Stimulated activated CD8-positive, alpha-beta memory T cell treated with anti-CD3 and anti-CD28 coated beads, Interleukin-2, amount 100 ng/mL, for 48 hours (primary cell): ENCODE results near the gene SEL1L3.

Experiments used
- DNase-seq, 2 donors: peaks; one replicate each; pipeline ENCODE4 v3.0.0-alpha.2; 2020; ENCODE audit warnings: low read depth in 2 of 2

The SEL1L3 gene

DNA sequence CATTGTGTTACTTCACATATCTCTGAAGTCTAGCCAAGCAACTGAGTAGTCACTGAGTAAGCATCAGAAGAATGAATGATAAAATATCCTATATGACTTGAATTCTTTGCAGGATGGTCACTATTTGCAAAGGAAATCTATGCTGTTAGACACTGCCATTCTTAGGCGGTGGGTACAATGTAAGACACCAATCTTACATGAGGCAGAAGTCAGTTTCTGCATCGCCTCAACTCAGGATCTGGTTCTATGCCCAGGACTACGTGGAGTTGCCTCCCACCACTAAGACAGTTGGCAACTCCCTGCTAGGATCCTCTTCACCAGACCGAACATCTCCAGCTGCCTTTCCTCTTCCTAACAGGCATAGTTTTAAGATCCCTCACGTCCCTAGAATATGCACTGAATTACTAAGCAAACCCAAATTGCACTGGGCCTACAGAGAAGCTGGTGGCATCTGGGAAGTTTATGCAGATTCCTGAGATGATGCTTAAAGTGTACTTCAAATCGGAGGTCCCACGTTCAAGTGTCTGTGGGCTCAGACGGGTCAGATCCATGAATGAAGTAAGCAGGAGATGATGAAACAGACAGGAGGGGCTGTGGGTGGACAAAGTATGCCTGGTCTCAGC, 45.6 kb downstream of the SEL1L3 start:
- DNase-seq, result no peak

DNA sequence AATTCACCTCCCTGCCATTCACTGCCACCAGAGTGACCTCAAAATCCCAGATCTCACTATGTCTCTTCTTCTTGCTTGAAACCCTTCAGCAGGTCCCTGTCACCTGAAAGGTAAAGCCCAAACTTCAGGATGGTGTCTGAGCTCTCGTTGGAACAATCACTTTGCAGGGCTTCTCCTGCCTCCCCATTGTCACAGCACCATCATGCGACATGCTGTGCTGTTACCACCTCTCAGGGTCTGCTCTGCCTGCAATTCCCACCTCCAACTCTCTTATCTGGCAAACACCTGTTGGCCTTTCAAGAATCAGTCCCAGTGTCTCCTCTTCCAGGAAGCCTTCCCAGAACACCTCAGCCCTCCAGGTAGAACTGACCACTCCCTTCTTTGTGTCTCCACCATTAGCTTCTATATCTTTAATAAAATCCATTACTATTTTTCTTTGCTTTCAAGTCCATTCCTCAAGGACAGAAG, 46.2 kb downstream of the SEL1L3 start:
- DNase-seq, result no peak

DNA sequence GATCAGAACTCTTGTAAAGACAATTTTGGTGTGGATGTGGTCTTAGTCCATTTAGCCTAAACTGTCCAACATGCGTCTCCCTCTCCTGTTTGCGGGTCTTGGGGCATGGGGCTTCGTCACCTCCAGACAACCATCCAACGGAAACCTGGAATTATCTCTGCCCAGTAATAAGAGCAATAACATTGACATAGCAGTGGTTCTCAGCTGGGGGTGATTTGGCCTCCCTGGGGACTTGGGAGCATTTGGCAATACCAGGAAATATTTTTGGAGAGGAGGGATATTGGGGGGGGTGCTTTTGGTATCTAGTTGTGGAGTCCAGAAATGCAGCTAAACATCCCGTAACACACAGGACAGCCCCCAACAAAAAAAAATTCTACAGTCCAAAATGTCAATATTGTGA, 47.2 kb downstream of the SEL1L3 start:
- DNase-seq, result no peak

DNA sequence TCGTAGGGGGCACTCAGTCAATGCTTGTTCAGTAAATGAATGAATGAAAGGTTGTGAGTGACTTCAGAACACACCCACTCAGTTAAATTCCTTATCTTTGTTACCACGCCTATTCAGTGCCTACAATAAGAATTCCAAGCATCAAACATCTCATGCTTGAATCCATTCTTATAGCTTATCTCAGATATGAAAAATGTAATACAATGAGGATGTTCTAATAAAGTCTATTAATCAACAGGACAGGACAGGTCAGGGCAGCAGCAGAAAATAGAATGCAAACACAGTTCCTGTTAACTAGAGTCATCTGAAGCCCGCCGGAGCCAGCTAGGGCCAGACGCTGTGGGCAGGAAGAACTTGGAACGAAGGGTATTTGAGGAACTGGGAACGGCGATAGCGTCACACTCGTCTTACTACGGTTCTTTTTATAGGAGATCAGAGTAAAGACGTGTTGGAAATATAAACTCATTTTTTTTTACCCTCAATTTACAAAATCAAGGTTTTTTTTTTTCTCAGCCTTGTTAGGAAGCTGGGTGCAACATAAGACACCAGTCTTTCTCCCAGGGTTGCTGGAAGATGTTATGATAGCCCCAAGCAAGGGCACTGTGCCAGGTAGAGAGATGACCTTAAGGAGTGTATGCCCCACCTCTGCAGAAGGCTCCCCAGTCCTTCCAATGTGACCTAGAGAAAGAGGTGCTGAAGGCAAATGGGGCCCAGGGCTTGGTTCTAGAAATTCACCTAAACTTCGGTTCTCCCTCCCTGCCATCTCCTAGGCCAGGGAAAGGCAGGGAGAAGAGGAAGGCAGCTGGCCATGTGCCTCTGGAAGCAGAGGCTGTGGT, 48.3 kb downstream of the SEL1L3 start:
- DNase-seq, result no peak

DNA sequence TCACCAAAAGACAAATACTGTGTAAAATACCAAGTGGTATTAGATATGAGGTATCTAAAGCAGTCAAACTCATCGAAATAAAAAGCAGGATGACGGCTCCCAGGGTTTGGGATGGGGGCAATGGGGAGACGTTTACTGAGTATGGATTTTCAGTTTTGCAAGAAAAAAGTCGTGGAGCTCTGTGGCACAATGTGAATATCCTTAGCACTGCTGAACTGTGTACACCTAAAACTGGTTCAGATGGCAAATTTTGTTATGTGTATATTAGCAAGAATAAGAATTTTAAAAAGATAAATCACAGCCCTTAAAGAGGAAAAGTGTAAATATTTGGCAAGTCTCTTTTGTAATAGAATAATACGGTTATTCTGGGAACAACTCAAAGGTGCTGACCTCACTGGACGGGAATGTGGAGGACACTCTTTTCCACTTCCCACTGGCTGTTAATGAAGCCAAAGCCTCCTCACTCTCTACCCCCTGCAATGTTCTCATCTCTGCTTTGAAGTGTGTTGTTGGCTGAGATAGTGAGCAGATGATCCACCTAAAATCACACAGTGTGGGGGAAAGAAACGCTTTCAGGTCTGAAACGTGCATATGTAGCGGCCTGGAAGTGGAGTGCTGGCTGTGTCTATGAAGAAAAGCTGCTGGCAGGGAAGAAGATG, 49.2 kb downstream of the SEL1L3 start:
- DNase-seq, result no peak

DNA sequence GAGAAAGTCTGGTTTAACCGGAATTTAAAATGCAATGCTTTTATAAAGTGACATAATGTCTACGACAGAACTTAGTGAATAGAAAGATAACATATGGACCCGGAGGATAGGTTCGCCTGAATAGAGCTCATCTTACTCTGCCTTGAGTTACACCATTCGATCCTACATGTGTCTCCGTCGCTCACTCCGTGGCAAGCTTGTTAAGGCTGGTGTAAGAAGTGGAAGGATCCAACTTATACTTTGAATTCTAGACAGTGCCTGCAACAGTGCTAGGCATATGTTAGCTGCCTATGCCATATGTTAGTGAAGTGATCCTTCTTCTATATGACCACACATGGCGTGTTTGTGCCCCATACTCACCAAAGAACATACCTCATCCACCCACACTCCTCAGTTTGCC, 50.9 kb downstream of the SEL1L3 start:
- DNase-seq, result no peak

DNA sequence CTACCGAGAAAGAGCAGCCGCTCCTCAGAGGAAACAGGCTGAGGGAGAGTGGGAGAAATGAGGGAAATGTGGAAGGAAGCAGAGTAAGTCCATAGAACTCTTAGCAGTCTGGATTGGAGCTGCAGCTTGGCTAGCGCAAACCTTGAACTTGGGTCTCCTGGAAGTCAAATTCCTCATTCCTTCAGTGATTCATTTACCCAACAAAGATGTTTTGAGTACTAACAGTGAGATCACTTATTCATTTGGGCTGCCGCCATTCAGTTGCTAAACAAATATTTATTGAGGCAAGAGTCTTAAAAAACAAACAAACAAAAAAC, 51.5 kb downstream of the SEL1L3 start:
- DNase-seq, result no peak

DNA sequence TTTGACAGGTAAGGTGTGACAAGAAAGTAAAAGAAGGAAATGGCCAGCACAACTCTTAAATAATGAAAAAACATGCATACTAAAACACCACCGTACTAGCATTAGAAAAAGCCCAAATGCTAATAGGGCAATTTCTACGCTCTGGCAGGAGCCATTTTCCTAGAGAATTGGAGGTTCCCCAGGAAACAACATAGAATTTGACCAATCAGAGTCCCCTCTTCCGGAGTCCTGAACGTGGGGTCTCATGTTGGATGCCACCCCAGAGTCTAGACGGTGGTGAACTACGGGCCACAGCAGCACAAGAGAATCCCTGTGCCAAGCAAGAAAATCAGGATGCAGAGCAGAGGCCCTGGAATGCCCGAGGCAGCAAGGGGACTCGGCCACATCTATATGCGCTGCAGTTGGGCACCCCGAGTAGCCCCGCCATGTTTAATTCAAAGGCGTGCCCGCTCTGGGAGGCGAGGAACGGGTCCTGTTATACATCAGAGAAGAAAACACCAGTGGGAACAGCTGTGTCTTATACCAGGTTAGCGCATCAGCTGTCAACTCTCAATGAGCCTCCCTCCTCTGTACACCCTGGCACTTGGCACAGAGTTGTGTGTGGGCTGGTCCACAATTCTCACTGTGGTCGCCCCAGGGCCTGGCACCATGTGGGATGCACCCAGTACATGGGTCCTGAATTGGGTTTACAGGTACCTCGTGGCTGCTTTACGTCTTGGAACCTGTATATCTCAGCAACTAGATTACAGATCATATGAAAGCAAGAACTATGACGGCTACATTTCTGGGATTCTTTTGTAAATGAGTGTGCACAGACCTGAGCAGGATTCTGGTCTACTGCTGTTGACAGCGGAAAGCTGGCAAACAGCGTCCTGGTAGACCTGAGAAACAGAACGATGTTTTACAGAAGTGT, 52.1 kb downstream of the SEL1L3 start:
- no peak for DNase-seq

DNA sequence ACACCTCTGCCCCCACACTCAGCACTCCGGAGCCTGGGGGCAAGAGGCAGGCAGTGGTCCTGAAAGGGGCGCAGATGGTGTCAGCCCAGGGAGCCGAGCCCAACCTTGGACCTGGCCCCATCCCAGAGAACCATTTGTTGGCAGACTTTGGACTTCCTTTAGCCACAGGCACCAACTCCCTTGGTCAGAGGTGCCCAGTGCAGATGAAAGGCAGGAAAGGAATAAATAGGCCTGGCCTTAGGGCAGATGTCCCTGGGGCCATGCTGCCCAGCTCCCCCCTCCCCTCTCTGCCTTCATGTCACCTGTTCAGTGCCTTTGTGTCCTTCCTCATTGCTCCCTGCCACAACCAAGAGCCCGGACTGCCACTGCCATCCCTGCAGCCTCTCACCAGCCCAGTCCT, 52.8 kb downstream of the SEL1L3 start:
- DNase-seq, result no peak

DNA sequence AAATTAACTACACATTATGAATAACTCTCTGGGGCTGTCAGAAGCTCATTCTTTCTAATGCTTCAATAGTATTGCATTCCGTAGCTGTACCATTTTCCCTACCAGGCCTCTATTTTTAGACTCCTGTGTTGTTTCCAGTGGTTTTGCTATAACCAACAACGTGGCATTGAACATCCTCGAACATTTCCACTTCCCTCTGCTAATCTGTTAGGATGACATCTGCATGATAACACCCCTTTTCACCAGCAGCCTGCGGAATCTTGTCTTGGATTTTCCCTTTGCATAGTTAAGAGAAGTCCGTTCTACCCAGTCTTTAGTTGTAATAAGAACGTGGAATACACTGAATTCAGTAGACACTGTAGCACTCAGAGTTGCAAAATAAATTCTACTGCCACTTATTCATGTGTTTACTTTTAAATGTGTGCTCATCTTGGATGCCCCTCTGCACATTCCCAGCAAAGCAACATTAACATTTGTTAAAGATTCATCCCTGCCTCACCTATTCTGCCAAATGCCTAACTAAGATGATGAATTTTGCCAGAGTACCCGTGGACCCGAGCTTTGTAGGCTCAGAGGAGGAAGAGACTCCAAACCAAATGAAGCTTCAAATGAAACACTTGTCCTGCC, 55.6 kb downstream of the SEL1L3 start:
- no peak for DNase-seq

DNA sequence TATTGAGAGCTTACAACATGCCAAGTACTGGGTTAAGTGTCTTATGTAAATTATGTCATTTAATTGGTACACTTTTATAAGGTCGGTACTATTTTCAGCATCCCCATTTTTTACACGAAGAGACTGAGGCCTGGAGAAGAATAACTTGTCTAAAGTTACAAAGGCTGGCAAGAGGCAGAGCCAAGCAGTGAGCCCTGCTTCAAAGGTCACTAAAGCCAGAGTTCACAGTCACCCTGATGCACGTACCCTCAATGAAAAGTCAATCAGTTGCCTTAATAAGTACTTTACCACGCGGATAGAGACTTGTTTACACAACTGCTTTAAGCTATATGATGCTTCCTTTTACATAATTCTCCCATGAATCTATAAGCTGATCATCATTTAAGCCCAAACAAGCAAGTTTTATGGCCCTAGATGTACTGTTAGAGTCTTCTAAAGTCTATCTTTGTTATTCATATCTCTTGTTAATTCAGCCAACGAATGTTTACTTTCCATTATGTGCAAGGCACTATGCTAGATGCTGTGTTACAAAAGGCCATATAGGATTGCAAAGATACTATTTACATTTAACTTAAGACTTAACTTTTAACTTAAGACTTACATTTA, 57.4 kb downstream of the SEL1L3 start:
- DNase-seq, result no peak

DNA sequence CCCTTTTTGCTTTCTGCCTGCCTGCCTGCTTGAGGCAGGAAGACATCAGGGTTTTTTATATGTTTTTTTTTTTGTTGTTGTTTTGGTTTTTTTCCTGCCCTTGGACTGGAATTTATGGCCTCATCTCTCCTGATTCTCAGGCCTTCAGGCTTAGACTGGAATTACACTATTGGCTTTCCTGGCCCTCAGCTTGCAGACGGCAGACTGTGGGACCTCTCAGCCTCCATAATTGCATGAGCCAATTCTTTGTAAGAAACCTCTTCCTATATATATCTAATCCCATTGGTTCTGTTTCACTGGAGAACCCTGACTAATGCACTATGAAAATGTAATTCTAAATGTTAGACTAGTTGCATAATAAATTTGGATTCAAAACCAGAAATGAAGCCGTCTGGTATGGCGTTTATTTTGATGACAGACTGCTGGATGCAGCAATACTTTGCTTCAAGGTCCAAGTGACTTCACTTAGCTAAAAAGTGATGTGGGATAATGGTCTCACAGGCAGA, 59.0 kb downstream of the SEL1L3 start:
- DNase-seq, result no peak

DNA sequence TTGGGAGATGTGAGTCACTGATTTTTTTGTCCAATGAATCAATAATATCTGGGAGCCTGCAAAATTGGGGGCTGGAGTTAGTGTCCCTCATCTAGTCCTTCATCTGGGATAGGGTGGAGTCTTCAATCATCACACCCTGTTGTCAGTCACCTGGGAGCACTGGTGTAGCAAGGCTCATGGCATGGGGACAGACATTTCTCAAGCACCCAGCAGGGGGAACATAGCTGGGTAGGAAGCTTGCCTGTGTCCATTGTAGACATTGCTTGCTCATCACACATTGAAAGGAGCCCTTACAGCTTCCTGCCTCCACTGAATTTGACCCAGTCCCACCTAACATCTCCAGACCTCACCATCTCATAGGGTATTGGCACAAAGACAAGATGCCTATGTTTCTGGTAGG, 61.2 kb downstream of the SEL1L3 start:
- DNase-seq, result no peak

DNA sequence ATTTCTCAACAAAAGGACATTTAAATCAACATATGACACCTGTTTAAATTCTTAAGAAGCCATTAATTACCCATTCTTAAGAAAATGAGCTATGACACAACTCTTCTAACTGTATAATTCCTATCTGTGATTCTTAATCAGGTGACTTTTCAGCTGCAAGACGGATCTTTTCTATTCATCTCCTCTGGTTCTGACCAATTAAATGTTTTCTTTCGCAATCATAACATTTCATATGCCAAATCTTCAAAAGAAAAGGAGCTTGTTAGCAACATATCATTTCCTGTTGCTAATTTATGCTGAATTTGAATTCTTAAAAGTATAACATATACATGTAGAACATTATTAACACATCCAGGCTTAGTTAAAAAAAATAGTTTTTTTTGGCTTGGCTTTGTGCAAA, 62.5 kb downstream of the SEL1L3 start:
- DNase-seq, result no peak

DNA sequence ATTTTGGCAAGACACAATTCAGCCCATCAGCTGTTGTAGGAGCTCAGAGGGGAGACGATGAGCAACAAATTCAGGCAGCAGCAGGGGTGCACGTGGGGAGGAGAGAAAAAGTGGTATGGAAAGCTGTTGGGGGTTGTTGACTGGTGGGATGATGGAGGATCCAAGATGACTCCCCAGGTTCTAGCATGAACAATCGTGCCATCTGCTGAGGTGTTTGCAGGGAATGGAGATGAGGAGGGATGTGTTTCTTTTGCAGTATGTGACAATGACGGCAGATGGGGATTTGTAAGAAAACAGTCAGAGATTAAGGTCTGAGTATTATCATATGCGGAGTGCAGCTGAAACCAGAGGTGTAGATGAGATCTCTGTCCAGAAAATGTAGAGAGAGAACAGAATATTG, 63.3 kb downstream of the SEL1L3 start:
- no peak for DNase-seq

DNA sequence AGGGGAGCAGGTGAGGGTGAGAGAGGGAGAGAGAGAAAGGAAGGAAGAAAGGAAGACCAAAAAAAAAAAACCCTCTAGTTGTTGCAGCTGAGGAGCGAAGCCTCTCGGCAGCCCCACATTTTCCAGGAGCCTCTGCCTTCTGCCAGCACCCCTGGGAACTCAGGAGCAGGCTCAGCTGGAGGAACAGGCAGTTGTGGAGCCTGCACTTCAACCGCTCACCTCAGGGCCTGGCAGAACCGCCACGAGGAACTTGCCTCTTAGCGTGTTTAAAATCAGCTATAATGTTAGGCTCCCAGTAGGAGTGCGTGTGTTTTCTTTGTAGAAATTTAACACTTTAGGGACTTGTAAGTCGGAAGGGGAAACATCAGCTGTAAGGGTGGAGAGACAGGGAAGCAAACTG, 65.7 kb downstream of the SEL1L3 start:
- DNase-seq, result no peak

DNA sequence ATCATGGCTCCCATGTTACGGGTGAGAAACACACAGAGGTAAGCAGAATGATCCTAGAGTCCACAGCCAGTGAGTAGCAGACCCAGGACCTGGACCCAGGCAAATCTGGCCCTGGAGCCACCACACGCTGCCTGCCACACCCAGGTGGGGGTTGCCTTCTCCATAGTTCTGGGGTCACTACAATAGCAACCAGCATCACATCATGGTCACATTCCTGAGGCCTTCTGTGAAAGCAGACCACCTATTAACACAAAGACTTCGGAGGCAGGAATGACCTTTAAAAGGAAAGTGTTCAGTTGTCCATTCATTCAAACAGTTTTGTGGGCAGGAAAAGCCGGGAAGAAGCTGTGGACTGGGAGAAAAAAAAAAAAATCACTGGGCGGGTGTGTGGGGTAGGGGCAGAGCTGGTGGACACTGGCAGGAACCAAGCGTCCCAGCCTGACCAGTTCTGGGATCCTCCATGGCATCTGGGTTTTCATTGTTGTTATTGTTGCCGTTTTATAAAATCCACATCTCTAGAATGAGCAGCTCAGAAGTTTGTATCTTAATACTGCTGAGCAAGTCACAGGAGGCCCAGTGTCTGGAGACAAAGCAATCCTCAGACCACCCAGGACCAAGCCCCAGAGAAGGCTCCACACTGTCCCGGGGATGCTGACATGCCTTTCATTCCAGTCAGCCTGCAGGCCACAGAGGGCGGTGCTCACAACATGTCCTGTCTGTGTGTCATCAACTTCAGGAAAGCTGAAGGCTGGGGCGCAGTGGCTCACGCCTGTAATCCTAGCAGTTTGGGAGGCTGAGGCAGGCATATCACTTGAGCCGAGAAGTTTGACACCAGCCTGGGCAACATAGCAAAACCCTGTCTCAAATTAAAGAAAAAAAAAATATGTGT, 67.0 kb downstream of the SEL1L3 start:
- DNase-seq, result no peak

DNA sequence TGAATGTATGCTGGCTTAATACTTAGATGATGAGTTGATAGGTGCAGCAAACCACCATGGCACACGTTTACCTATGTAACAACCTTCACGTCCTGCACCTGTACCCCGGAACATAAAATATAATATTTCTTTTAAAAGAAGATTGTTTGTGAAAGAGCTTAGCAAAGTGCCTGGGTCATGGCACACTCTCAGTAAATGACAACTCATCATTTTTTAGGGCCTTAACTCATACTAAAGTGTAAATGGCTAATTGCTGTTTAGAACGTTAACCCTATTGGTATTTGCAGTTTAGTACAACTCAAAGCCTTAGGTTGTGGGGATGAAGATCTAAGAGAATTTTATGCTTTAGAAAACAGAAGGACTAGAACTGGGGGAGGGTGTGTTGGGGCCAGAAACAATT, 67.7 kb downstream of the SEL1L3 start:
- no peak for DNase-seq

DNA sequence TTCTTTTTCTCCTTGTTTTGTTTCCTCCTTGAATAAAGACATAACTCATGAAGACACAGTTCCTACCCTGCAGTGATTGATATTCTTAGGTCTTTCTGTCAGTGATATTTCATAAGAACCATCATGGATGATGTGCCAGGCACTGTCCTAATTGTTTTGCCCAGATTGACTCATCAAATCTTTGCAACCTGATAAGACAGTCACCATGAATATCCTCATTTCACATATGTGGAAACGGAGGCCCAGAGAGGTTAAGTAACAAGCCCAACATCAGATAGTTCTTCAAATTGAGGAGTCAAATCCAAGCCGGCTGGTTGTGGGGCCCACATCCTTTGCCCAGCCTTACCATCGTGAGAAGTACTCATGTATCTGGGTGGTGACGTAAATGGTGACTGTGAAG, 69.9 kb downstream of the SEL1L3 start:
- DNase-seq, result no peak

DNA sequence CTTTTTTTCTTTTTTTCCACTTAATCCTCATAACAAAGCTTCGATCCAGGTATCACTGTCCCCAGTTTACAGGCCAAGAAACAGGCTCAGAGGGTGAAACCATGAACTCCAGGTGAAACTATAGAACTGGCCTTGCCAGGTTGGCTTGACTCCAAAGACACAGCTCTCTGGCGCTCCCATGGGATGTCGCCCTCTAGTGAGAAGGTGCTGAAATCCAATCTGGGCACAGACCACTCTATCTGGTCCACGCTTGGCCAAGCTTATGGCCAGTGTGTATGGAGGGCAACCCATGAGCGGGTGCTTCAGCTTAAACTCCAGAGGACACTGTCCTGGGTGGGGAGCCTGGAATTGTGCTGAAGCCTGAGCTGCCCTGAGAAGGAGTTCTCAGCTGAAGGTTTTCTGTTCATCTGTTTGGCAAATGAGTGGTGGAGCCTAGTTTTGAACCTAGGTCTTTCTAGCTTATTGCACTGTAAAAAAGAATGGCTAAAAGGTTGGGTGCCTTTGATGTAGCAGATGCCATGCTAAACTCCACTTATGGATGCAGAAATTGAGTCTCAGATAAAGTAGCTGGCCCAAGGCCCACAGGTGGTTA, 70.5 kb downstream of the SEL1L3 start:
- no peak for DNase-seq
